Neural progenitor cell (in vitro differentiated cells): ENCODE data around the gene MT1G.

Experiments used
- EZH2 ChIP-seq: fragments of 200-600 bp; sonication (generic); IDR thresholded peaks from 2 replicates; pipeline ENCODE4 v1.6.1; 2017; ENCODE audit warnings: antibody characterized with exemption, mild to moderate bottlenecking, moderate library complexity
- EZH2phosphoT487 ChIP-seq: fragments of 200-600 bp; sonication (generic); IDR thresholded peaks from 2 replicates; pipeline ENCODE4 v1.6.1; 2017; ENCODE audit warnings: antibody characterized with exemption
- TF ChIP-seq, protein P1 (sequence below): fragments of 200-600 bp; sonication (generic); IDR thresholded peaks from 2 replicates; pipeline ENCODE4 v1.5.1; 2017; ENCODE audit warnings: antibody characterized with exemption, mild to moderate bottlenecking

DNA sequence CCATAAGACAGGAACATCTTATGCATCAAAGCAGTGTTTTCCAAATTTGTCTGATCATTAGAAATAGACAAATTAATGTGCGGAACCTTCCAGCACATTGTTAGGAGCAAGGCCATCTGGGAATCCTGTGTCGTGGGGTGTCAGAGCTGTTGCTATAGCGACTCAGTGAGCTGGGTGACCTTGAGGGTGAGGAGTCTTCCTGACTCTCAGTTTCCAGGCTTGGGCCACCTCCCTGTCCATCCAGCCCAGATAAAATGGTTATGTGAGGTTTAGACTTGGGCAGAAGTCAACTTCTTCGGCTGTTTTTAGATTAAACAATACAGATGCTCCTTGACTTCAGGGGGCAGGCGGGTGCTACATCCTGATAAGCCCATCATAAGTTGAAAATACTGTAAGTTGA, 35.0 kb upstream of the MT1G start:
- TF ChIP-seq EZH2, result no peak
- TF ChIP-seq, protein P1, sequence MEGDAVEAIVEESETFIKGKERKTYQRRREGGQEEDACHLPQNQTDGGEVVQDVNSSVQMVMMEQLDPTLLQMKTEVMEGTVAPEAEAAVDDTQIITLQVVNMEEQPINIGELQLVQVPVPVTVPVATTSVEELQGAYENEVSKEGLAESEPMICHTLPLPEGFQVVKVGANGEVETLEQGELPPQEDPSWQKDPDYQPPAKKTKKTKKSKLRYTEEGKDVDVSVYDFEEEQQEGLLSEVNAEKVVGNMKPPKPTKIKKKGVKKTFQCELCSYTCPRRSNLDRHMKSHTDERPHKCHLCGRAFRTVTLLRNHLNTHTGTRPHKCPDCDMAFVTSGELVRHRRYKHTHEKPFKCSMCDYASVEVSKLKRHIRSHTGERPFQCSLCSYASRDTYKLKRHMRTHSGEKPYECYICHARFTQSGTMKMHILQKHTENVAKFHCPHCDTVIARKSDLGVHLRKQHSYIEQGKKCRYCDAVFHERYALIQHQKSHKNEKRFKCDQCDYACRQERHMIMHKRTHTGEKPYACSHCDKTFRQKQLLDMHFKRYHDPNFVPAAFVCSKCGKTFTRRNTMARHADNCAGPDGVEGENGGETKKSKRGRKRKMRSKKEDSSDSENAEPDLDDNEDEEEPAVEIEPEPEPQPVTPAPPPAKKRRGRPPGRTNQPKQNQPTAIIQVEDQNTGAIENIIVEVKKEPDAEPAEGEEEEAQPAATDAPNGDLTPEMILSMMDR, result no peak
- TF ChIP-seq EZH2phosphoT487, result no peak
